Vein endothelial cell (primary cell): ENCODE measurements around the gene PRRG2. TPM values are rescaled to one million over a fixed set of nuclear protein-coding genes. Genes with fewer than 3 reads are reported as not detected.

Experiments used
- small RNA-seq: library from RNA; depleted of rRNA; stranded (forward); fragments of <200 nt; gene quantifications from one replicate; pipeline ENCODE3, GENCODE V24; 2012
- total RNA-seq: library from RNA; depleted of rRNA; stranded (reverse); fragments of >200 nt; gene quantifications from 2 replicates; pipeline ENCODE4 v1.2.3, GENCODE V29; 2012

Gene PRRG2
- total RNA-seq, result 6.5 and 8.5 TPM in 2 replicates

DNA sequence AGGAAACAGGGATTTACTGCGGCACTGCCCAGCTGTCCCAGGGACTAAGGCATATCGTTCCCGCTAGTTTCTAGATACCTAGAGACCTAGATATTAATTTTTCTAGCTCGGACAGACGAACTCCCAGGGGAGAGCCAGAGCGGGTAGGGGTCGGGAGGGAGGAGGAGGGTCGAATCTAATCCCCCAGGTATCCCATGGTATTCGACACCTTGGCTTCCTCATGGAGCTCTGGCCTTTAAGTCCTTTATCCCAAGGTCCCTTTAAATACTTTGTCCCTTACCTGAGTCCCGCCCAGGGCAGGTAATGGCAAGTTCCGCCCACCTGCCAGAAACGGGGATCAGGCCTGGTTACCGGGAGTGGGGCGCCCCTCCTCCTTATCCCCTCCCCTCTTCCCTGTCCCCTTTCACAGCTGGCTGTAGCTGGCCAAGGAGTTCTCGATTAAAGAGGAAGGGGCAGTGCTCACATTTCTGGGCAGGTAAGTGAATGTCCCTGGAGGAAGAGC is at the start of gene PRRG2:
PRRG2 (plus strand) TSS at position 310 of the 502 bp plus-strand sequence. CDS start 1,904 bp downstream, outside the sequence.

DNA sequence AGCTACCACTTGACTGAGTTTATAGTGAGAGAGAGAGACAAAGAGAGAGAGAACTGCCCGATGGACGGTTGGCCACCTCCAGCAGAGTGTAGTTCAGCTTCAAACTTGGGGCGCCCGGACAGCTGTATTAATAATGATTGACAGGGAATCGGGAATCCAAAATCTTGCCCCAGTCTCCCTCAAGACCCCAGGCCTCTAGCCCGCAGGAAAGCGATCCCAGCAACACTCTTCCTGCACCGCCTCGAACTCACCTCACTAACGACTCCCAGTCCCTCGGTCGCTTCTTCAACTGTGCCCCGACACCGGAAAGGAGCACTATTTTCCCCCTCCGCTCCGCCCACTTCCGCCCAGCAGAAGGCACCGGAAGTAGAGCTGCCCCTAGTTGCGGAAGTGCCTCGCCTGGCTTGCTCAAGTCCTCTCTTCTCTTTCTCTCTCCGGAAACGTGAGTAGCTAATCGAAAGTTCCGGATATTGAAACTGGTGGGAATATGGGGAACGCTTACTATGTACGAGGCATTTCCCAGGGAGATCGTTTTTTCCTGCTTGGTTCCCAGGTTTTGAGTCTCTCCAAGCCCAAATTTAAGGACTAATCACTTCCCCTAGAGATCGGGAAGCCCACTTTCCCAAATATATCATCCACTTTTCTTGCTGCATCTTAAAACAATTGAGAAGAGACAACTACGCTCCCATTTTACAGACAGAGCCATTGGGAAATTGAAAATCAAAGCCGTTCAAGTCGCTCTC is 681 bp upstream of the PRRG2 start, which contains the start of gene NOSIP:
NOSIP (minus strand) TSS at position 293 of the 743 bp plus-strand sequence. CDS start 19,865 bp downstream, outside the sequence.

DNA sequence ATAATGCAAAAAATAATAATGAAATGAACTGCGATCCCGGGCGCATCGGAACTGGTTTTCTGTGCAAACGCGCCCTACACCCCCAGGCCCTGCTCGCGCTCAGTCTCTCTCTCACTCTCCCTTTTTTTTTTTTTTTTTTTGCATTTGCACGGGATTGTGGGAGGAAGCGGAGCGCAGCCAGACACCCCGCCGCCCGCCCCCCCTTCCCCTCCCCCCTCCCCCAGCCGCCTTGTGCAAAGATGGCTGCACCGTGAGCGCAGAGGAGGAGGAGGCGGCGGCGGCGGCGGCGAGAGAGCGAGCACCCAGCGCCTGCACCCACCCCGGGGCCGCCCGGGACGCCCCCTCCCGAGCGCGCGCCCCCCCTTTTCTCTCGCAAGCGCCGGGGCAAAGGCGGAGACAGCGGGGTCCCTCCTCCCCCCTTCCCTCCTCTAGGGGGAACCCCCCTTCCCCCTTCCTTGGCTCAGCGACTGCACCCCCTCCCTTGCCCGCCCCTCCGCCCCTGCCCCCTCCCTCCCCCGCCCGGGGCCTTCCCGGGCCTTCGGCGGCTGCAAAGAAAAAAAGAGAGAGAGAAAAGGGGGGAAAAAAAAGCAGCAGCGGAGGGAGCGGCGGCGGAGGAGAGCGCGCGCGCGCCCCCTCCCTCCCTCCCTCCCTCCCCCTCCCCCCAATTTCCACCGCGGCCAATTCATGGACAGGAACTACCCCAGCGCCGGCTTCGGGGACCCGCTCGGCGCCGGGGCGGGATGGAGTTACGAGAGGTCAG is 10.0 kb downstream of the PRRG2 start, which contains the start of gene PRR12:
PRR12 (plus strand) TSS at position 212 of the 760 bp plus-strand sequence; CDS start at position 685, 473 bp downstream.

GRCh38 chr19:49640113-49640898 is 59.2 kb downstream of the PRRG2 start, which contains the start of gene RRAS:
TSS of gene RRAS (minus strand) at chr19:49640143. CDS start at chr19:49640098, 45 bp downstream.

Small RNA genes within 50 kb of the gene (small RNA-seq; reads per million reads assigned to genes)
- gene RF00019, result not detected

Other genes starting within 250 kb of the PRRG2 start
- not detected in 2 replicates for gene CD37, start 245.9 kb upstream of the PRRG2 start, total RNA-seq
- 69.8 and 95.7 TPM in 2 replicates for gene TEAD2, start 218.9 kb upstream of the PRRG2 start, total RNA-seq
- 0.98 TPM in 1 of 2 replicates, not detected in the other for gene DKKL1, start 217.4 kb upstream of the PRRG2 start, total RNA-seq
- not detected in 2 replicates for gene KASH5, start 193.1 kb upstream of the PRRG2 start, total RNA-seq
- gene PTH2, start 157.9 kb upstream of the PRRG2 start, total RNA-seq, result not detected in 2 replicates
- gene GFY, start 155.9 kb upstream of the PRRG2 start, total RNA-seq, result not detected in 2 replicates
- not detected in 2 replicates for gene SLC17A7, start 139.8 kb upstream of the PRRG2 start, total RNA-seq
- 98.8 and 111 TPM in 2 replicates for gene PIH1D1, start 129.5 kb upstream of the PRRG2 start, total RNA-seq
- 34.9 and 38.8 TPM in 2 replicates for gene ALDH16A1, start 128.1 kb upstream of the PRRG2 start, total RNA-seq
- gene FLT3LG, start 107.1 kb upstream of the PRRG2 start, total RNA-seq, result 1.7 and 3.3 TPM in 2 replicates
- gene RPL13A, start 93.7 kb upstream of the PRRG2 start, total RNA-seq, result 2,277 and 3,319 TPM in 2 replicates
- gene RPS11, start 84.9 kb upstream of the PRRG2 start, total RNA-seq, result 3,071 and 4,093 TPM in 2 replicates
- gene FCGRT, start 68.7 kb upstream of the PRRG2 start, total RNA-seq, result 88.0 and 140 TPM in 2 replicates
- gene RCN3, start 53.3 kb upstream of the PRRG2 start, total RNA-seq, result 20.3 and 62.4 TPM in 2 replicates
- gene NOSIP, start 760 bp upstream of the PRRG2 start, total RNA-seq, result 171 and 222 TPM in 2 replicates
- 5.3 and 5.9 TPM in 2 replicates for gene PRR12, start 9.9 kb downstream of the PRRG2 start, total RNA-seq
- 30.6 and 65.3 TPM in 2 replicates for gene RRAS, start 58.8 kb downstream of the PRRG2 start, total RNA-seq
- gene SCAF1, start 60.9 kb downstream of the PRRG2 start, total RNA-seq, result 19.4 and 35.6 TPM in 2 replicates
- gene IRF3, start 84.5 kb downstream of the PRRG2 start, total RNA-seq, result 38.5 and 43.2 TPM in 2 replicates
- 9.4 and 9.5 TPM in 2 replicates for gene BCL2L12, start 84.6 kb downstream of the PRRG2 start, total RNA-seq
- 388 and 419 TPM in 2 replicates for gene PRMT1, start 96.0 kb downstream of the PRRG2 start, total RNA-seq
- gene ADM5, start 108.3 kb downstream of the PRRG2 start, total RNA-seq, result 0.98 and 1.9 TPM in 2 replicates
- 22.9 and 25.0 TPM in 2 replicates for gene CPT1C, start 109.8 kb downstream of the PRRG2 start, total RNA-seq
- not detected in 2 replicates for gene TSKS, start 182.0 kb downstream of the PRRG2 start, total RNA-seq
- gene AP2A1, start 185.7 kb downstream of the PRRG2 start, total RNA-seq, result 103 and 114 TPM in 2 replicates
- 12.3 and 16.7 TPM in 2 replicates for gene FUZ, start 232.0 kb downstream of the PRRG2 start, total RNA-seq
- 27.0 and 28.1 TPM in 2 replicates for gene MED25, start 237.0 kb downstream of the PRRG2 start, total RNA-seq